CD1c-positive myeloid dendritic cell (primary cell): Measurements from ENCODE around the gene CLHC1.
A peak's percentile ranks its signal among the peaks of the same experiment; 100 is the strongest.

ENCODE experiments used
- DNase-seq: peaks from one replicate; pipeline ENCODE4 v3.0.0-alpha.2; 2016; ENCODE audit errors: extremely low spot score

CLHC1 gene

GRCh38 chr2:55169915-55170314 lies 62.2 kb downstream of the CLHC1 start:
- no peak for DNase-seq

- no peak for DNase-seq
Measured at GRCh38 chr2:55169359-55169758, 62.7 kb downstream of the CLHC1 start.

- peak; percentile 74 for DNase-seq
Measured at GRCh38 chr2:55168221-55169154, 63.6 kb downstream of the CLHC1 start.

GRCh38 chr2:55165626-55166025 lies 66.5 kb downstream of the CLHC1 start:
- peak; percentile 42 for DNase-seq

GRCh38 chr2:55164534-55165480 lies 67.3 kb downstream of the CLHC1 start:
- no peak for DNase-seq

- no peak for DNase-seq
Measured at GRCh38 chr2:55163941-55164390, 68.1 kb downstream of the CLHC1 start.

GRCh38 chr2:55163274-55163721 lies 68.8 kb downstream of the CLHC1 start:
- no peak for DNase-seq

GRCh38 chr2:55162284-55163006 lies 69.6 kb downstream of the CLHC1 start:
- DNase-seq = no peak

GRCh38 chr2:55161295-55162210 lies 70.5 kb downstream of the CLHC1 start:
- DNase-seq = peak; percentile 52

GRCh38 chr2:55160422-55160821 lies 71.7 kb downstream of the CLHC1 start:
- DNase-seq = no peak

- no peak for DNase-seq
Measured at GRCh38 chr2:55159752-55160151, 72.3 kb downstream of the CLHC1 start.

- peak; percentile 26 for DNase-seq
Measured at GRCh38 chr2:55159037-55159651, 72.9 kb downstream of the CLHC1 start.

- DNase-seq = no peak
Measured at GRCh38 chr2:55158111-55158814, 73.8 kb downstream of the CLHC1 start.

- peak; percentile 48 for DNase-seq
Measured at GRCh38 chr2:55157474-55157884, 74.6 kb downstream of the CLHC1 start.

- no peak for DNase-seq
Measured at GRCh38 chr2:55156984-55157383, 75.1 kb downstream of the CLHC1 start.

GRCh38 chr2:55156326-55156725 lies 75.8 kb downstream of the CLHC1 start:
- no peak for DNase-seq

- no peak for DNase-seq
Measured at GRCh38 chr2:55155764-55156281, 76.3 kb downstream of the CLHC1 start.

GRCh38 chr2:55155206-55155605 lies 76.9 kb downstream of the CLHC1 start:
- DNase-seq = no peak

- DNase-seq = no peak
Measured at GRCh38 chr2:55154525-55155030, 77.5 kb downstream of the CLHC1 start.
